Parathyroid adenoma (tissue), 2 donors: ENCODE data around the gene RAB10.
A peak's percentile ranks its signal among the peaks of the same experiment; 100 is the strongest.
"Not testable (repeated sequence)": the region's sequence is repeated elsewhere in the genome, so short reads cannot be mapped to it uniquely, and the experiment has no call there.

ENCODE experiments used
- H2AFZ ChIP-seq: fragments of 300-600 bp; sonication (generic); one replicate; pipeline ENCODE4 v1.7.0; 2017; ENCODE audit warnings: antibody characterized with exemption, mild to moderate bottlenecking
- H3K27ac ChIP-seq: fragments of 300-600 bp; sonication (generic); one replicate; pipeline ENCODE4 v1.7.0; 2017
- H3K27me3 ChIP-seq: fragments of 300-600 bp; sonication (generic); one replicate; pipeline ENCODE4 v1.7.0; 2017; ENCODE audit warnings: low read length; ENCODE audit not compliant: control insufficient read depth, insufficient read depth
- H3K36me3 ChIP-seq: fragments of 300-600 bp; sonication (generic); one replicate; pipeline ENCODE4 v1.7.0; 2017; ENCODE audit warnings: low read length; ENCODE audit not compliant: control insufficient read depth, insufficient read depth
- H3K4me1 ChIP-seq: fragments of 300-600 bp; sonication (generic); one replicate; pipeline ENCODE4 v1.7.0; 2017; ENCODE audit warnings: control low read depth
- H3K4me2 ChIP-seq: fragments of 300-600 bp; sonication (generic); one replicate; pipeline ENCODE4 v1.7.0; 2017; ENCODE audit warnings: low read length
- H3K4me3 ChIP-seq: fragments of 300-600 bp; sonication (generic); one replicate; pipeline ENCODE4 v1.7.0; 2017; ENCODE audit warnings: low read depth, low read length
- H3K79me2 ChIP-seq: fragments of 300-600 bp; sonication (generic); one replicate; pipeline ENCODE4 v1.7.0; 2017; ENCODE audit warnings: control low read depth
- H3K9ac ChIP-seq: fragments of 300-600 bp; sonication (generic); one replicate; pipeline ENCODE4 v1.7.0; 2017; ENCODE audit warnings: mild to moderate bottlenecking
- H3K9me3 ChIP-seq: fragments of 300-600 bp; sonication (generic); one replicate; pipeline ENCODE4 v1.7.0; 2017; ENCODE audit warnings: low read length; ENCODE audit not compliant: control insufficient read depth
- TF ChIP-seq, protein P1 (sequence below): fragments of 300-600 bp; sonication (generic); IDR thresholded peaks from one replicate; pipeline ENCODE4 v1.7.0; 2017; ENCODE audit warnings: antibody characterized with exemption, mild to moderate bottlenecking
- donor health status: primary hyperparathyroidism.

The RAB10 gene

DNA sequence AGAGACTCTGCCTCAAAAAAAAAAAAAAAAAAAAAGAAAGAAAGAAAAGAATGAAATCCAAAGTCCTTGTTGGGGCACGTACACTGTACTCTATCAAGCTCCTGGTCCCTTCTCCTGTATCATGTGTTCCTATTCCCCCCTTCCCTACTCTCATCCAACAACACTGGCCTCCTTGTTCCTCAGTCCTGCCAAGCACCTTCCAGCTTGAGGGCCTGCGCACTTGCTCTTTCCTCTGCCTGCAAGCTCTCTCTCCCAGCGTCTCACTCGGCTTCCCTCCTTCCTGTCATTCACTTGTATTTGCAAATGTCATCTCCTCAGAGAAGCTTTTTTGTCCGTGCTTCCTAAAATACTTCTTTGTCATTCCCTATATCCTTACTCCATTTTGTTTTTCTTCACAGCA, 40.8 kb upstream of the RAB10 start:
- Histone ChIP-seq H3K4me3 (no peak overlapping the region), H3K27me3 (no peaks in the 10 kb centered on the region), H3K27ac (no peak overlapping the region), H3K79me2 (no peaks in the 10 kb centered on the region), H3K36me3 (no peaks in the 10 kb centered on the region), H3K9ac (no peak overlapping the region), H3K4me2 (no peak overlapping the region), H2AFZ (no peak overlapping the region), H3K9me3 (no peaks in the 10 kb centered on the region), H3K4me1 (peaks cover 3% of the 10 kb centered on the region)
- TF ChIP-seq, protein P1, sequence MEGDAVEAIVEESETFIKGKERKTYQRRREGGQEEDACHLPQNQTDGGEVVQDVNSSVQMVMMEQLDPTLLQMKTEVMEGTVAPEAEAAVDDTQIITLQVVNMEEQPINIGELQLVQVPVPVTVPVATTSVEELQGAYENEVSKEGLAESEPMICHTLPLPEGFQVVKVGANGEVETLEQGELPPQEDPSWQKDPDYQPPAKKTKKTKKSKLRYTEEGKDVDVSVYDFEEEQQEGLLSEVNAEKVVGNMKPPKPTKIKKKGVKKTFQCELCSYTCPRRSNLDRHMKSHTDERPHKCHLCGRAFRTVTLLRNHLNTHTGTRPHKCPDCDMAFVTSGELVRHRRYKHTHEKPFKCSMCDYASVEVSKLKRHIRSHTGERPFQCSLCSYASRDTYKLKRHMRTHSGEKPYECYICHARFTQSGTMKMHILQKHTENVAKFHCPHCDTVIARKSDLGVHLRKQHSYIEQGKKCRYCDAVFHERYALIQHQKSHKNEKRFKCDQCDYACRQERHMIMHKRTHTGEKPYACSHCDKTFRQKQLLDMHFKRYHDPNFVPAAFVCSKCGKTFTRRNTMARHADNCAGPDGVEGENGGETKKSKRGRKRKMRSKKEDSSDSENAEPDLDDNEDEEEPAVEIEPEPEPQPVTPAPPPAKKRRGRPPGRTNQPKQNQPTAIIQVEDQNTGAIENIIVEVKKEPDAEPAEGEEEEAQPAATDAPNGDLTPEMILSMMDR, result no peak

GRCh38 chr2:25994509-25994908, 39.4 kb upstream of the RAB10 start:
- H3K4me1 ChIP-seq, result peaks cover 3% of the 10 kb centered on the region

DNA sequence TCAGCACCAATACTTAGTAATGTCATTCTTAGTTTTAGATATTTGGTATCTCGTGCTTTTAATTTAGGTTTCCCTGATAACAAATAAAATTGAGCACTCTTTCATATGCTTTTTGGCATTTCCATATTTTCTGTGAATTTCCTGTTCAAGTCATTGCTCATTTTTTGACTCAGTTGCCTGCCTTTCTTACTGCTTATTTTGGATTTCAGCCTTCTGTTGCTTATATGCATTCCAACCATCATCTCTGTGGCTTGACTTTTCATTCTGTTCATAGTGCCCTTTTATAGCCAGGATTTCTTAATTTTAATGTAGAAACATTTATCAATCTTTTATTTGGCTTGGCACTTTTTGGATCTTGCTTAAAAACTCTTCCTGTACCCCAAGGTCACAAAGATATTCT, 37.0 kb upstream of the RAB10 start:
- no peak overlapping the region for H3K27ac ChIP-seq
- H3K27me3 ChIP-seq, result no peaks in the 10 kb centered on the region
- no peaks in the 10 kb centered on the region for H3K79me2 ChIP-seq

More at GRCh38 chr2:25994509-25994908, 39.4 kb upstream of the RAB10 start:
- Histone ChIP-seq H3K4me2 (no peak overlapping the region), H3K36me3 (no peaks in the 10 kb centered on the region), H3K4me3 (no peak overlapping the region), H3K79me2 (no peaks in the 10 kb centered on the region), H3K9ac (no peak overlapping the region), H3K27ac (no peak overlapping the region), H3K9me3 (no peaks in the 10 kb centered on the region), H2AFZ (no peak overlapping the region), H3K27me3 (no peaks in the 10 kb centered on the region)
- TF ChIP-seq, protein P1, result no peak

GRCh38 chr2:25998816-25999383, 35.0 kb upstream of the RAB10 start:
- not testable (repeated sequence) for H3K9ac ChIP-seq, H3K27me3 ChIP-seq, H2AFZ ChIP-seq, H3K79me2 ChIP-seq, H3K4me2 ChIP-seq, H3K36me3 ChIP-seq, H3K27ac ChIP-seq, H3K4me3 ChIP-seq, H3K9me3 ChIP-seq
- H3K4me1 ChIP-seq, result peaks cover 16% of the 10 kb centered on the region

More for the DNA sequence above, 37.0 kb upstream of the RAB10 start:
- Histone ChIP-seq H3K4me2 (no peak overlapping the region), H3K4me1 (peaks cover 10% of the 10 kb centered on the region), H3K9me3 (no peaks in the 10 kb centered on the region), H3K9ac (no peak overlapping the region), H3K36me3 (no peaks in the 10 kb centered on the region), H3K4me3 (no peak overlapping the region), H2AFZ (no peak overlapping the region)
- TF ChIP-seq, protein P1, result no peak

- H3K27ac ChIP-seq, H3K9me3 ChIP-seq, H2AFZ ChIP-seq, H3K36me3 ChIP-seq, H3K27me3 ChIP-seq, H3K4me2 ChIP-seq, H3K9ac ChIP-seq, H3K4me3 ChIP-seq, H3K79me2 ChIP-seq: not testable (repeated sequence)
- peaks cover 16% of the 10 kb centered on the region for H3K4me1 ChIP-seq
Measured at GRCh38 chr2:25999406-25999805, 34.5 kb upstream of the RAB10 start.

DNA sequence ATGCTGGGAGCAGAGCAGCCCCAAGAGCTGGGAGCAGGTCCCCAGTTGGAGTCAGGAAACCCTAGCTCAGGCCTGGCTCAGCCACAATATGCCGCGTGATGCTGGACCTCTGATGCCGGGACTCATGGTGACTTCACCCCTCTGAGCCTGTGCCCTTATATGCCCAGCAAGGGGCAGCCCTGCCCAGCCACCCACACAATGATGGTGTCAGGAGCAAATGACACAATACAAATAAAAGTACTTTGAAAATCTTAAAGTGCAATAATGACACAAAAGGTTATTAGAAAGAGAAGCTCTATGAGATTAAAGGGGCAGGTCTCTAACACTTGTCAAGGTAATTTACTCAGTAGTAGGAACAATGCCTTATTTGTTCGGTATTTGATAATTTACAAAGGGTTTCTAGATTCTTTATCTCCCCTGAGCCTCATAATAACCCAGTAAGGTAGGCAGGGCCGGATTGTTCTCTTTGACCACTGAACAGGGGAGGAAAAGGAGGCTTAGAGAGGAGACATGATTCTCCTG, 33.3 kb upstream of the RAB10 start:
- peak overlapping the region; percentile 38 for H2AFZ ChIP-seq
- H3K27me3 ChIP-seq, result no peaks in the 10 kb centered on the region
- no peak overlapping the region for H3K27ac ChIP-seq
- no peak overlapping the region for H3K9ac ChIP-seq
- no peak overlapping the region for H3K4me2 ChIP-seq
- TF ChIP-seq, protein P1, result peak; percentile 6
- H3K4me3 ChIP-seq, result no peak overlapping the region
- no peaks in the 10 kb centered on the region for H3K9me3 ChIP-seq
- no peaks in the 10 kb centered on the region for H3K79me2 ChIP-seq
- no peaks in the 10 kb centered on the region for H3K36me3 ChIP-seq
- H3K4me1 ChIP-seq, result peaks cover 16% of the 10 kb centered on the region
